HepG2 (cell line): ENCODE results near the gene ARHGEF1. TPM values are rescaled to one million over a fixed set of nuclear protein-coding genes. Genes with fewer than 3 reads are reported as not detected.
A peak's percentile ranks its signal among the peaks of the same experiment; 100 is the strongest.

ENCODE experiments used
- CENPT ChIP-seq: sonication (generic); formaldehyde crosslinking; IDR thresholded peaks from 2 replicates; pipeline ENCODE4 v1.8.0; 2022; ENCODE audit warnings: low read depth, mild to moderate bottlenecking, moderate library complexity, missing genetic modification reagents
- CREM ChIP-seq, 2 experiments: sonication (generic) in 1 of 2; formaldehyde crosslinking in 1 of 2; IDR thresholded peaks; 2 replicates each; pipeline versions ENCODE4 v1.4.0 to v1.6.1; 2016 to 2020; ENCODE audit warnings: antibody characterized with exemption in 1 of 2, mild to moderate bottlenecking in 1 of 2, missing genetic modification reagents in 1 of 2
- CSRNP1 ChIP-seq: sonication (generic); formaldehyde crosslinking; IDR thresholded peaks from 2 replicates; pipeline ENCODE4 v1.8.1; 2023; ENCODE audit warnings: mild to moderate bottlenecking, missing genetic modification reagents
- FOXK2 ChIP-seq: fragments of 450-650 bp; IDR thresholded peaks from 2 replicates; pipeline ENCODE4 v1.6.1; 2016
- MAZ ChIP-seq, 2 experiments: sonication (generic) in 1 of 2; formaldehyde crosslinking in 1 of 2; IDR thresholded peaks; 2 replicates each; pipeline versions ENCODE4 v1.5.0 to v1.6.1; 2012 to 2020; ENCODE audit warnings: low read depth in 2 of 2, mild to moderate bottlenecking in 2 of 2, borderline replicate concordance in 1 of 2, improper control_type of control experiment in 1 of 2, low read length in 1 of 2, missing genetic modification reagents in 1 of 2, moderate library complexity in 1 of 2
- NFATC3 ChIP-seq: sonication (generic); formaldehyde crosslinking; IDR thresholded peaks from 2 replicates; pipeline ENCODE4 v1.5.1; 2020; ENCODE audit warnings: mild to moderate bottlenecking, missing genetic modification reagents
- PREB ChIP-seq: sonication (generic); formaldehyde crosslinking; IDR thresholded peaks from 2 replicates; pipeline ENCODE4 v1.4.0; 2020; ENCODE audit warnings: missing genetic modification reagents
- RBFOX2 ChIP-seq: fragments of 200-400 bp; formaldehyde crosslinking; IDR thresholded peaks from 2 replicates; pipeline ENCODE4 v1.6.1; 2017; ENCODE audit warnings: low read depth, mild to moderate bottlenecking, low read length
- REPIN1 ChIP-seq: sonication (generic); formaldehyde crosslinking; IDR thresholded peaks from 2 replicates; pipeline ENCODE4 v1.8.0; 2022; ENCODE audit warnings: missing genetic modification reagents, low read depth, mild to moderate bottlenecking, borderline replicate concordance
- THRA ChIP-seq: sonication (generic); formaldehyde crosslinking; IDR thresholded peaks from 2 replicates; pipeline ENCODE4 v1.4.0; 2020; ENCODE audit warnings: missing genetic modification reagents, borderline replicate concordance
- ZBTB21 ChIP-seq: sonication (generic); formaldehyde crosslinking; IDR thresholded peaks from 2 replicates; pipeline ENCODE4 v1.4.0; 2020; ENCODE audit warnings: missing genetic modification reagents
- ZFP37 ChIP-seq: sonication (generic); formaldehyde crosslinking; IDR thresholded peaks from 2 replicates; pipeline ENCODE4 v1.4.0; 2020; ENCODE audit warnings: missing genetic modification reagents, borderline replicate concordance
- ZNF407 ChIP-seq: sonication (generic); formaldehyde crosslinking; IDR thresholded peaks from one replicate; pipeline ENCODE4 v1.5.1; 2020; ENCODE audit warnings: mild to moderate bottlenecking, missing genetic modification reagents; ENCODE audit errors: not compliant biosample characterization
- ZNF549 ChIP-seq: sonication (generic); formaldehyde crosslinking; IDR thresholded peaks from 2 replicates; pipeline ENCODE4 v1.5.0; 2020; ENCODE audit warnings: missing genetic modification reagents
- ZNF773 ChIP-seq: sonication (generic); formaldehyde crosslinking; IDR thresholded peaks from 2 replicates; pipeline ENCODE4 v1.4.0; 2020; ENCODE audit warnings: missing genetic modification reagents, borderline replicate concordance
- polyA plus RNA-seq, 8 experiments: library from polyadenylated mRNA; depleted of rRNA in 3 of 8; stranded (reverse) in 7 of 8; unstranded in 1 of 8; fragments of >200 nt; fragmentation: Illumina TruSeq in 4 of 8; extraction: Trizol in 4 of 8; gene quantifications; 2 replicates each; pipeline versions ENCODE4 v1.2.1 to v1.2.3, GENCODE V29; 2011 to 2016; ENCODE audit warnings: low read depth in 4 of 8, missing spikeins in 1 of 8, mixed read lengths in 1 of 8; ENCODE audit not compliant: insufficient read depth in 1 of 8
- total RNA-seq, 5 experiments: library from RNA; depleted of rRNA; stranded (reverse); fragments of >200 nt; fragmentation: Illumina TruSeq; extraction: Trizol; gene quantifications; 2 replicates each; pipeline ENCODE4 v1.2.3, GENCODE V29; 2016; ENCODE audit warnings: low read depth in 1 of 5

Gene ARHGEF1
- total and polyA plus RNA-seq, 2 of the 13 experiments (the other 11 are each of a cell fraction or from before 2014, with no cell fraction given) = 33.7 to 34.7 TPM

- TF ChIP-seq CSRNP1 = peak; percentile 63; the same call in 1 of the 2 replicates
- TF ChIP-seq RBFOX2 = peak; percentile 73
- no peak for TF ChIP-seq ZBTB21
- TF ChIP-seq THRA = 0 out of 2 replicates have a peak, but pooled peaks have one; percentile 31
- no peak for TF ChIP-seq ZNF773 (CRISPR knock-in tag)
- no peak for TF ChIP-seq ZFP37
- TF ChIP-seq PREB (CRISPR knock-in tag) = no peak
- TF ChIP-seq FOXK2 = no peak
- TF ChIP-seq ZNF549 (CRISPR knock-in tag) = no peak
- TF ChIP-seq NFATC3 (CRISPR knock-in tag) = no peak
- peak; percentile 45; the same call in 1 of the 2 replicates for TF ChIP-seq MAZ (IDR thresholded peaks at IDR 0.05; ENCODE audit: borderline replicate concordance, low read depth, low read length)
- no peak for TF ChIP-seq MAZ (CRISPR knock-in tag; IDR thresholded peaks at IDR 0.05; ENCODE audit: low read depth)
- TF ChIP-seq REPIN1 = no peak
- no peak for TF ChIP-seq CREM (IDR thresholded peaks at IDR 0.05)
- no peak for TF ChIP-seq CREM (CRISPR knock-in tag; IDR thresholded peaks at IDR 0.05)
- no peak for TF ChIP-seq CENPT (CRISPR knock-in tag)
- no peak for TF ChIP-seq ZNF407 (CRISPR knock-in tag)
These were observed at the start of gene ARHGEF1 (continued) for GRCh38 chr19:41882568-41883462.
